ENCODE measurements around the gene AFAP1L2.

- TF ChIP-seq CTCF (IDR thresholded peaks at IDR 0.05; ENCODE audit: insufficient read depth, low read length, poor library complexity, severe bottlenecking) (no peak), EZH2phosphoT487 (conservative IDR thresholded peaks at IDR 0.05; ENCODE audit: low read length) (no peak)
These were observed 95.6 kb downstream of the AFAP1L2 start for GRCh38 chr10:114308531-114309363.

Measured in SU-DHL-6 (cell line).